Natural killer cell (primary cell): ENCODE results near the gene RAD51. TPM values are rescaled to one million over a fixed set of nuclear protein-coding genes. Genes with fewer than 3 reads are reported as not detected.

Source experiments
- ATAC-seq, 3 donors: fragments of 150-1000 bp in 2 of 3; fragments of 200-7000 bp in 1 of 3; cut with Tn5 transposase; 1 replicate in 1 of 3; 2 replicates in 2 of 3; pipeline ENCODE4 v1.10.0; 2021; ENCODE audit warnings: mild to moderate bottlenecking in 2 of 3, moderate library complexity in 2 of 3
- DNase-seq, 2 donors: peaks; one replicate each; pipeline versions ENCODE4 v3.0.0 to v3.0.0-alpha.2; 2013 to 2021; ENCODE audit warnings: mixed read lengths in 1 of 2
- H3K27ac ChIP-seq: one replicate; pipeline ENCODE4 v1.5.1; 2013; ENCODE audit warnings: mild to moderate bottlenecking, low read length
- H3K27me3 ChIP-seq: one replicate; pipeline ENCODE4 v1.6.1; 2013; ENCODE audit warnings: low read length; ENCODE audit not compliant: control insufficient read depth, insufficient read depth
- H3K36me3 ChIP-seq: one replicate; pipeline ENCODE4 v1.6.1; 2013; ENCODE audit warnings: low read length; ENCODE audit not compliant: control insufficient read depth, insufficient read depth
- H3K4me1 ChIP-seq: one replicate; pipeline ENCODE4 v1.6.1; 2013; ENCODE audit warnings: low read length; ENCODE audit not compliant: control insufficient read depth, insufficient read depth
- H3K4me3 ChIP-seq: one replicate; pipeline ENCODE4 v1.5.1; 2013; ENCODE audit warnings: low read length
- H3K9me3 ChIP-seq: one replicate; pipeline ENCODE4 v1.6.1; 2013; ENCODE audit warnings: low read length; ENCODE audit not compliant: control insufficient read depth, insufficient read depth
- H3K27ac Mint-ChIP-seq, 2 donors: one replicate each; pipeline ENCODE4 v1.8.0; 2022; ENCODE audit warnings: mild to moderate bottlenecking in 2 of 2, mixed read lengths in 2 of 2, moderate library complexity in 1 of 2
- H3K27me3 Mint-ChIP-seq, 2 donors: one replicate each; pipeline ENCODE4 v1.8.0; 2022; ENCODE audit warnings: low read depth in 2 of 2, mixed read lengths in 2 of 2
- H3K36me3 Mint-ChIP-seq: one replicate; pipeline ENCODE4 v1.8.0; 2022; ENCODE audit warnings: mixed read lengths
- H3K4me1 Mint-ChIP-seq, 2 donors: one replicate each; pipeline ENCODE4 v1.8.0; 2022; ENCODE audit warnings: mixed read lengths in 2 of 2
- H3K4me3 Mint-ChIP-seq: one replicate; pipeline ENCODE4 v1.8.0; 2022; ENCODE audit warnings: mild to moderate bottlenecking, moderate library complexity, mixed read lengths
- H3K9me3 Mint-ChIP-seq, 2 donors: one replicate each; pipeline ENCODE4 v1.8.0; 2022; ENCODE audit warnings: mixed read lengths in 2 of 2
- WGBS: methylation state at CpG from one replicate; pipeline ENCODE4 v1.1.7; 2013; ENCODE audit warnings: missing lambda C conversion rate; ENCODE audit not compliant: insufficient coverage; 5-methylcytosine and 5-hydroxymethylcytosine counted together
- intact Hi-C: fragments of 100-400 bp; cut with micrococcal nuclease; formaldehyde crosslinking; loops from one replicate; pipeline ENCODE4 v1.14.2; 2022
- total RNA-seq, 4 donors: library from RNA; stranded (reverse); fragments of 120-200 nt in 1 of 4; gene quantifications; one replicate each; pipeline versions ENCODE4 v1.2.3 to v1.2.4, GENCODE V29; 2013 to 2022
- TF ChIP-seq, protein P1 (sequence below): fragments of 200-600 bp; IDR thresholded peaks from one replicate; pipeline ENCODE4 v1.8.0; 2022; ENCODE audit warnings: antibody characterized with exemption

Gene RAD51
- total RNA-seq, 3 donors from 2014 or later (not counting 1 experiment from before 2014, with no cell fraction given), result 1.2 to 5.0 (median 4.0) TPM

- H3K27ac Mint-ChIP-seq, result no peak overlapping the region
- no peak for ATAC-seq
- 98% methylated on average over 3 of the region's 4 CpGs for WGBS
These were observed 3.2 kb upstream of the RAD51 start for GRCh38 chr15:40691737-40692136.

GRCh38 chr15:40693904-40694687, 878 bp upstream of the RAD51 start:
- peak in 1 of 2 donors; percentile 17 for DNase-seq
- H3K9me3 ChIP-seq, result no peaks in the 10 kb centered on the region
- H3K4me3 ChIP-seq, result peak overlapping the region; percentile 92
- peaks cover 20 to 28% of the 10 kb centered on the region in 2 donors for H3K4me1 Mint-ChIP-seq
- no peaks in the 10 kb centered on the region for H3K27me3 Mint-ChIP-seq
- ATAC-seq, result no peak
- TF ChIP-seq, protein P1, sequence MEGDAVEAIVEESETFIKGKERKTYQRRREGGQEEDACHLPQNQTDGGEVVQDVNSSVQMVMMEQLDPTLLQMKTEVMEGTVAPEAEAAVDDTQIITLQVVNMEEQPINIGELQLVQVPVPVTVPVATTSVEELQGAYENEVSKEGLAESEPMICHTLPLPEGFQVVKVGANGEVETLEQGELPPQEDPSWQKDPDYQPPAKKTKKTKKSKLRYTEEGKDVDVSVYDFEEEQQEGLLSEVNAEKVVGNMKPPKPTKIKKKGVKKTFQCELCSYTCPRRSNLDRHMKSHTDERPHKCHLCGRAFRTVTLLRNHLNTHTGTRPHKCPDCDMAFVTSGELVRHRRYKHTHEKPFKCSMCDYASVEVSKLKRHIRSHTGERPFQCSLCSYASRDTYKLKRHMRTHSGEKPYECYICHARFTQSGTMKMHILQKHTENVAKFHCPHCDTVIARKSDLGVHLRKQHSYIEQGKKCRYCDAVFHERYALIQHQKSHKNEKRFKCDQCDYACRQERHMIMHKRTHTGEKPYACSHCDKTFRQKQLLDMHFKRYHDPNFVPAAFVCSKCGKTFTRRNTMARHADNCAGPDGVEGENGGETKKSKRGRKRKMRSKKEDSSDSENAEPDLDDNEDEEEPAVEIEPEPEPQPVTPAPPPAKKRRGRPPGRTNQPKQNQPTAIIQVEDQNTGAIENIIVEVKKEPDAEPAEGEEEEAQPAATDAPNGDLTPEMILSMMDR, result no peak
- H3K27me3 ChIP-seq, result no peaks in the 10 kb centered on the region
- peak overlapping the region; percentile 97 to 98 for H3K27ac Mint-ChIP-seq
- intact Hi-C loops, result loop anchor here (1.0 kb wide), 1 partner anchor 61 kb away; the partner anchor contains the start of gene RMDN3
- no peaks in the 10 kb centered on the region for H3K36me3 Mint-ChIP-seq
- peaks cover 6% of the 10 kb centered on the region for H3K36me3 ChIP-seq
- peaks cover 19% of the 10 kb centered on the region for H3K4me1 ChIP-seq
- peak overlapping the region; percentile 97 for H3K27ac ChIP-seq
- no peaks in the 10 kb centered on the region for H3K9me3 Mint-ChIP-seq
- WGBS, result 26% methylated on average over 31 of the region's 31 CpGs
- H3K4me3 Mint-ChIP-seq, result peak overlapping the region; percentile 100

More at GRCh38 chr15:40691737-40692136, 3.2 kb upstream of the RAD51 start:
- Histone ChIP-seq H3K9me3 (no peaks in the 10 kb centered on the region), H3K27ac (no peak overlapping the region), H3K27me3 (no peaks in the 10 kb centered on the region), H3K4me1 (peaks cover 19% of the 10 kb centered on the region), H3K4me3 (no peak overlapping the region), H3K36me3 (peaks cover 6% of the 10 kb centered on the region)
- H3K4me1 Mint-ChIP-seq, result peaks cover 20 to 28% of the 10 kb centered on the region in 2 donors
- DNase-seq, result no peak
- no peak overlapping the region for H3K4me3 Mint-ChIP-seq
- no peaks in the 10 kb centered on the region for H3K9me3 Mint-ChIP-seq
- H3K36me3 Mint-ChIP-seq, result no peaks in the 10 kb centered on the region
- H3K27me3 Mint-ChIP-seq, result no peaks in the 10 kb centered on the region
- intact Hi-C loops, result no loop called here
- TF ChIP-seq, protein P1, result no peak

GRCh38 chr15:40695469-40695890, 506 bp downstream of the RAD51 start:
- under 1% methylated on average over 24 of the region's 24 CpGs for WGBS
- no peaks in the 10 kb centered on the region for H3K9me3 ChIP-seq
- H3K27ac ChIP-seq, result peak overlapping the region; percentile 97
- ATAC-seq, result peak in 1 of 3 donors; percentile 11
- DNase-seq, result peak in 1 of 2 donors; percentile 44
- Mint-ChIP-seq H3K27me3 (no peaks in the 10 kb centered on the region), H3K4me1 (peaks cover 20 to 22% of the 10 kb centered on the region in 2 donors), H3K4me3 (peak overlapping the region; percentile 100), H3K9me3 (no peaks in the 10 kb centered on the region), H3K36me3 (no peaks in the 10 kb centered on the region), H3K27ac (peak overlapping the region; percentile 97 to 98)
- H3K36me3 ChIP-seq, result peaks cover 6% of the 10 kb centered on the region
- peak overlapping the region; percentile 92 for H3K4me3 ChIP-seq
- H3K27me3 ChIP-seq, result no peaks in the 10 kb centered on the region
- intact Hi-C loops, result loop anchor here (1.0 kb wide), 1 partner anchor 112 kb away; the partner anchor contains the start of genes DNAJC17 and ZFYVE19
- TF ChIP-seq, protein P1, result no peak
- H3K4me1 ChIP-seq, result peaks cover 19% of the 10 kb centered on the region
